Lower leg skin (tissue), 3 donors: ENCODE measurements around the gene CYP39A1.

Source experiments
- POLR2A ChIP-seq, 2 donors: fragments of 450-650 bp; IDR thresholded peaks; one replicate each; pipeline ENCODE4 v1.6.1; 2016 to 2017; ENCODE audit warnings: antibody characterized with exemption in 2 of 2, mild to moderate bottlenecking in 1 of 2, moderate library complexity in 1 of 2
- TF ChIP-seq, protein P1 (sequence below), 3 donors: fragments of 450-650 bp; IDR thresholded peaks; one replicate each; pipeline ENCODE4 v1.5.1; 2016; ENCODE audit warnings: antibody characterized with exemption in 3 of 3, mild to moderate bottlenecking in 3 of 3, moderate library complexity in 2 of 3

DNA sequence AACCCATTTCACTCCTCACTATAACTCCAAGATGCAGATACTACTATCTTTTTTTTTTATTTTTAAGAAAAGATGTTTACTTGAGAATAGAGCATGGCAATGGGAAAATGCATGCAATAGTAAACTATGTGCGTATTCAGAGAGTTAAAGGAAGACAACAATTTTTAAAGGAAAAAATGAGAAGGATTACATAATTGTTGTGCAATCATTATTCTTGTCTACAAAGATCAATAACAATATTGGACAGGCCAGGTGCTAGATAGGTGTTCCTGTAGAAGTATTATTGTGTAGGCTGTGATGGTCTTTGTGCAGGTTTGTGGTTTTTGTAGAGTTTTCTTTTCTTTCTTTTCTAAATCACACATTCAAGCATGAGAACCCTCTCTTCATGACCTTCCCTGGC lies 20.6 kb downstream of the CYP39A1 start:
- TF ChIP-seq, protein P1, sequence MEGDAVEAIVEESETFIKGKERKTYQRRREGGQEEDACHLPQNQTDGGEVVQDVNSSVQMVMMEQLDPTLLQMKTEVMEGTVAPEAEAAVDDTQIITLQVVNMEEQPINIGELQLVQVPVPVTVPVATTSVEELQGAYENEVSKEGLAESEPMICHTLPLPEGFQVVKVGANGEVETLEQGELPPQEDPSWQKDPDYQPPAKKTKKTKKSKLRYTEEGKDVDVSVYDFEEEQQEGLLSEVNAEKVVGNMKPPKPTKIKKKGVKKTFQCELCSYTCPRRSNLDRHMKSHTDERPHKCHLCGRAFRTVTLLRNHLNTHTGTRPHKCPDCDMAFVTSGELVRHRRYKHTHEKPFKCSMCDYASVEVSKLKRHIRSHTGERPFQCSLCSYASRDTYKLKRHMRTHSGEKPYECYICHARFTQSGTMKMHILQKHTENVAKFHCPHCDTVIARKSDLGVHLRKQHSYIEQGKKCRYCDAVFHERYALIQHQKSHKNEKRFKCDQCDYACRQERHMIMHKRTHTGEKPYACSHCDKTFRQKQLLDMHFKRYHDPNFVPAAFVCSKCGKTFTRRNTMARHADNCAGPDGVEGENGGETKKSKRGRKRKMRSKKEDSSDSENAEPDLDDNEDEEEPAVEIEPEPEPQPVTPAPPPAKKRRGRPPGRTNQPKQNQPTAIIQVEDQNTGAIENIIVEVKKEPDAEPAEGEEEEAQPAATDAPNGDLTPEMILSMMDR (IDR thresholded peaks at IDR 0.05) = no peak
- TF ChIP-seq POLR2A (IDR thresholded peaks at IDR 0.05) = no peak
